ENCODE data around the gene KCNQ2.

The KCNQ2 gene

GRCh38 chr20:63365601-63366389 is 106.7 kb downstream of the KCNQ2 start:
- no peak for DNase-seq

GRCh38 chr20:63364801-63365585 is 107.5 kb downstream of the KCNQ2 start:
- DNase-seq, result no peak

DNA sequence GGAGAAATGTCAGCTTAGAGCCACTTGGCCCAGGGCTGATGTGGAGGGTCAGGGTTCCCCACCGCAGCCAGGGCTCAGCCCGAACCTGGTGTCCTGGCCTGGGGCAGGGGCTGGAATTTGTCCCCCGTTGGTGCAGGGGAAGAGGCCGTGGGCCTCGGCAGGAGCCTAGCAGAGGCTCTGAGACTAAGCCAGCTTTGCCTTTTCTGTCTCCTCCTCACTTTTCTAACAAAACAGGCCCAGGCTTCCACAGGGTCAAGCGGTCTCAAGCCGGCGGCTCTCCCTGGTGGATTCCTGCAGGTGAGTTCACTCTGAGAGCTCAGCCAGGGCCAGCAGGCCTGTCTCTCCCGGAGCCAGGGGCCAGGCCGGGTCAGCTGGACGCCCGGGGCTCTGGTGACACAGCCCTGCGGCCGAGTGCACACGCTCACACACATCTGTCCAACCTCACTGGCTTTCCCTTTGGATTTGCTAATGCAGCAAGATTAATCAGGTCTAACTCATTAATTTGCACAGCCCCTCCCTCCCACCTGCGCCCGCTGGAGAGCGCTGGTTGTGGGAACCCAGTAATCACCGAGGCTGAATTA is 108.4 kb downstream of the KCNQ2 start:
- DNase-seq, result no peak

DNA sequence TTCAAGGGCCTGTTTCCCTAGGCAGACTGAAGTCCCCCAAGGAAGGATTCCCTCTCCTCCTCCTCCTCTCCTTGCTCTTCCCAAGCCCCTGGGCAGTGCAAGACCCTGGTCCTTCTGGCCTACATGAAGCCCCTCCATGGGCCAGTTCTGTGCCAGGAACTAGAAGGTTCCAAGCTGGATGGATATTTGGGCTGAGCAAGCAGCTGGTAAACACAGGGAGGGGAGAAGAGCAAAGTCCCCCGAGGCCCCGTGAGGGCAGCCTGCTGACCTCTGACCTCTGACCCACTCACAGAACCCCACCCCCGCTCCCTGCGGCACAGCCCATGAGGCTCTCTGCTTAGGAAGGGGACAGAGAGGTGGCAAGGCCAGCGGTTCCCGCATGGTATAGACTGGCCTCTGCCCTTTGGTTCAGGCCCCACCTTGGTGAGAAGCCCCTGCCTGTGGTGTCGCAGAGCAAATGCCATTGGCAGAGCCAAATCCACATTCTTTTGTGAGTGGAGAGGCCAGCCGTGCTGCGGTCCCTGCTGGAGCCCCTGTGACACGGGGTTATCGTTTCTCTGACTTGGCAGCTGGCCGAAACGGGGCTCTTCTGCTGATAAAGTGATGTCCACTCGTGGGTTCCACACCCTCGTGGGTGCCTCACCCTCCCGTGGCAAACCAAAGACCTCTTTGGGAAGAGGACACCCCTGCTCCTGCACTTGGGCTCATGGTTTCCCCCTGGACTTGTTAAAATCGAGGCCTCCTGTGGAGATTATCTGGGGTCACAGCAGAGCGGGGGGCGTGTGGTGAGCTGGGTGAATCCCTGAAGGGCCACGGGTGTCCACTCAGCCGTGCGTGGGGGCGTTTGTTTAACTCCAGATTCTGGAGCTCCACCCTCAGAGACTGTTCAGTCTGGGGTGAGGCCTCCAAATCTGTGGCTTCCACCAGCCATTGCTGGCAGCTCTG is 109.2 kb downstream of the KCNQ2 start:
- no peak for DNase-seq

GRCh38 chr20:63362436-63363009 is 109.9 kb downstream of the KCNQ2 start:
- DNase-seq, result no peak

GRCh38 chr20:63361519-63362435 is 110.7 kb downstream of the KCNQ2 start:
- DNase-seq, result no peak

DNA sequence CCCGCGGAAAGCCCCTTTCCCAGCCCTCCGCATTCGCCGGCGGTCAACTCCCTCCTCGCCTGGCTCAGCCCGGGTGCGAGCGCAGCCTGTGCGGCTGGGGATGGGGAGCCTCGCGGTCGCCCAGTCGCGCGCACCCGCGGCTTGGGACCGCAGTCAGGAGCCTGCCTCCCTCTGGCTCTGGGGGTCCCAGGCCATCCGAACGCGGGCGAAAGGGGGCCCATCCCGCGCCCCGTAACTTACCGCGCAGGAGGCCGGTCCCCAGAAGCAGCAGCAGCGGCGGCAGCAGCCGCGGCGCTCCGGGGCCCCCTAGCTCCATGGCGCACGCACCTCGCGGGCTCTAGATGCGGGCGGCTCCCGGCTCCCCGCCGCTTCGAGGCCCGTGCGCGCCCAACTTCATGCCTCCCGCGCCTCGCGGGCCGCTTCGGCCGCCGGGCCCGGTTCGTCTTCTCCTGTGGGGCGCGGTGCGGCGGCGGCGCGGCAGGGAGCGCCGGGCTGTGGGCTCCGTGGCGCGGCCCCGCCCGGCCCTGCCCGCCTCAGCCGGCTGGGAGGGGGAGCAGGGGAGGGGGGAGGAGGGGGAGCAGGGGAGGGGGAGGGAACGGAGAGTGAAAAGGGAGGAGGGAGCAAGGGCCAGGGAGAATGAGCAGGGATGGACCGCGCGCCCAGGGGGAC is 111.5 kb downstream of the KCNQ2 start, which contains the start of gene CHRNA4:
TSS of gene CHRNA4 (minus strand) at position 500 of the 669 bp plus-strand sequence. CDS start at position 316, 184 bp downstream.
- no peak for DNase-seq

GRCh38 chr20:63359937-63360849 is 112.3 kb downstream of the KCNQ2 start:
- no peak for DNase-seq

DNA sequence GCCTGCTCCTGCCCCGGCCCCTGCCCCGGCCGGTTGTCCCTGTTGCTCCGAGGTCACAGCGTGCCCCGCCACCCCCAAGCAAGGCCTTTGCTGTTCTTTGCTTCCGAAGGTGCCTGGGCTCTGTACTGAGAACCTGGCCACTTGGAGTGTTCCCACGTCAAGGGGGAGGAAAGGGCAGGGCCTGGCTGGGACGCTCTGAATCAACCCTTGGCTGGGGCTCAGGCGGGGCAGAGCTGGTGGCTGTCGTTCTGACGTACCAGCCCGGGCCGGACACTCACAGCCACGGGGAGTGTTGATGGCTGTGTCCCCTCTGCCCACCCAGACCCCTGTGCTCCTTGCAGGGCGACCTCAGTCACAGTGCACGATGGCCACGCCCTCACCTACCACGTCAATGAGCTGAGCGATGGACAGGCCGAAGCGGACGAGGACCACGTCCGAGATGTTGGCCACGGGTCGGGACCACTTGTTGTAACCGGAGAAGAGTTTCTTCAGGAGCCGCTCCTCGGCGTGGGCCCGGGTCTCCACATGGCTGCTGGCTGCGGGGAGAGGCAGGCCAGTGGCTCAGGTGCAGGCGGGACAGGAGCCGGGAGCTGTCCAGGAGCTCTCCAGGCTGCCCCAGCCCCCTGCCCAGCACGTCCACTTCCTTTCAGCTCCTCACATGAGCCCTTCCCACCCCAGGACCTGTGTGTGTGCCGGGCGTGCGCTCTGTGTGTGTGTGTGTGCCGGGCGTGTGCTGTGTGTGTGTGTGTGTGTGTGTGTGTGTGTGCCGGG is 113.1 kb downstream of the KCNQ2 start:
- no peak for DNase-seq

DNA sequence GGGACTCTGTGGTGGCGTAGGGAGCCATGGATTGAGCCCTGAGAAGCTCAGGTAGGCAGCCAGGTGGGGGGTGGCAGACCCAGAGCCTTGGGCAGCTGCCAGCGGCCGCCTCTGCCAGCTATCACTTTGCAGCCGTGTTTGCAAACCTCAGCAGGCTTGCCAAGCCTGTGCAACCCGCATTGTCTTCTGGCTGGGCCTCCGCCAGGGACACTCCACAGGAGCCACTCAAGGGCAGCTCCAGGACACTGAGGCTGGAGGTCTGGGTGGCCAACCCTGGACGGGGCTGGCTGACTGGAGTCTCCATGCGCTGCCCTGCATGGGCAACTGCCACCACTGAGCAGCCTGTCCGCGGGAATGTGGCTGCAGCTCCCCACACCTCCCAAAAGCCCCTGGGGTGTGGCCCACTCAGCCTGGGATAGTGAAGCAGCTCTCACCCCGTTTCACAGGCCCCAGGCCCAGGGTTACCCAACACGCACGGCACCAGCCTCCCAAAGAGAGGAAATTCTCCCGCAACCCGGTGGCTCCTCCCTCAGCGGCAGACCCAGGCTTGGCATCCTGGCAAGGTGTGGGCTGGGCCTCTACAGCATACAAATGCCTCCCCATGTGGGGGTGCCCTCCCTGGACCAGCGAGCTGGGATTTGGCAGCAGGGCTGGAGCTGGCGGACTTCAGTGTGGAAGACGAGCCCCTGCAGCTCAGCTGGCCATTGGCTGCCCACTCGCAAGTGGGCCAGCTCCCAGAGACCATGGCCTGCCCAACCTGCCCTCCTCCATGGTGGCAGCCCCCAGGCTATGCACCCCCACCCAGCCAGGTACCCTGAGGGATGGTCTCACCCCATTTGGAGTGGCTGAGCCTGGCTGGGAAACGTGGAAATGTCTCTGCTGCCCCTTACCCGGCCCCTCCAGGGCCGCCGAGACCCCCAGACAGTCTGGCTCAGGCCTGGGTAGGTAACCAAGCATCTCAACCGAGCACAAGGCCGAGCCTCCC is 114.2 kb downstream of the KCNQ2 start:
- DNase-seq, result no peak

DNA sequence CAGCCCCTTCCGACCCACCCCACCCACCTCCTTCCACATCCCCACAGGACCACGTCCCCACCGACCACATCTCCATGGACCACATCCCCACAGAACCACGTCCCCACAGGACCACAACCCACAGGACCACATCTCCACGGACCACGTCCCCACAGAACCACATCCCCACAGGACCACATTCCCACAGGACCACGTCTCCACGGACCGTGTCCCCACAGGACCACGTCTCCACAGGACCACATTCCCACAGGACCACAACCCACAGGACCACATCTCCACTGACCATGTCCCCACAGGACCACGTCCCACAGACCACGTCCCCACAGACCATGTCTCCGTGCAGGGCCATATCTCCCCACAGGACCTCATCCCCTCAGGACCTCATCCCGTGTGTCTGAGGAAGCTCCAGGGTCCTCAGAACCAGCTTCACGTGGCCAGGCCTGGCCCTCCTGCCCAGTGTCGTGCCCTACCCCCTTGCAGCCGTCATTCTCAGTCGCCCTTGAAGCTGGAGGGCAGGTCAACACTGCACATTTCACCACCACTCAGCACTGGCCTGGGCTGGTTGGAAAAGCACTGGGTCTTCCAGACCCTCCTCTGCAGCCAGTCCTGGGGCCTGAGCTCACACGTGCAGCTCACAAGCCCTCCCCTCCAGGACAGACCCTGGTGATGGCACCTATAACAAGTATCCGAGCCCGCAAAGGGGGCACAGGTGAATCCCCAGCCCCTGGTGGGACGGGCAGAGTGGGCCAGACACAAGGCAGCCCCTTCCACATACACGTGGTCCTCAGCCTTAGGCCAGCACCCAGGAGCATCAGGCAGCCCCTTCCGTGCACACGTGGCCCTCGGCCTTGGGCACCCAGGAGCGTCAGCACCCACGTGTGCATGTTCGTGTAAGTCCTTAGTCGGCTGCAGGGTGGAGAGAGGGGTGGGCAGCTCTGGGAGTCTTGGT is 115.2 kb downstream of the KCNQ2 start:
- no peak for DNase-seq

GRCh38 chr20:63356511-63356910 is 115.9 kb downstream of the KCNQ2 start:
- DNase-seq, result no peak

- no peak for DNase-seq
Observed at GRCh38 chr20:63355781-63356295, 116.6 kb downstream of the KCNQ2 start.

GRCh38 chr20:63354636-63355350 is 117.7 kb downstream of the KCNQ2 start:
- no peak for DNase-seq

- DNase-seq, result no peak
Observed at GRCh38 chr20:63352811-63353221, 119.6 kb downstream of the KCNQ2 start.

Data from GF-D8 (cell line).